ENCODE results near the gene CHI3L1. TPM values are rescaled to one million over a fixed set of nuclear protein-coding genes. Genes with fewer than 3 reads are reported as not detected.

The CHI3L1 gene
- total RNA-seq, 1 experiment from 2014 or later: not detected

DNA sequence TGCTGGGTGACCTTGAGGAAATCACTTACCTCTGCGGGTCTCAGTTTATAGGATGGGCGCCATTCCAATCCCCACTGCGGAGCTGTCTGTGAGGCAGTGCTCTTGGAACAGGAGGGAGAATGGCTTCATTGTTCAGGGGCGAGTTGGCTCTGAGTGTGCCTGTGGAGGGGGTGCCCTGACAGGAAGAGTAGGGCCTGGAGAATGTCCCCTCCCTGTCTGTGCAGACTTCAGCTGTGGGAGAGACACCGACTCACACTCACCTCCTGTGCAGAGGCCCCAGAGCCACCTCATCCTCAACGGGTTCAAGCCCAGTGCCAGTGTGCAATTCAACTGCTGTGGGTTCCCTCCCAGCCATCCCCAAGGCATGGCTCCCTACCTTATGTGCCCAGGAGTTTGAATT lies 41.8 kb downstream of the CHI3L1 start:
- no peak overlapping the region for H3K4me2 ChIP-seq (ENCODE audit: insufficient read depth, insufficient read length, low read length)
- H3K27me3 ChIP-seq (ENCODE audit: insufficient read depth, low read length): no peaks in the 10 kb centered on the region
- no CpG with 5 or more reads among the region's 6 CpGs for WGBS (ENCODE audit: extremely low coverage, insufficient read length, low lambda C conversion rate)
- no peak overlapping the region for H4K91ac ChIP-seq (ENCODE audit: insufficient read length, low read depth, low read length)
- no peak overlapping the region for H3K4ac ChIP-seq (ENCODE audit: low read depth, low read length)
- no peak overlapping the region for H2BK20ac ChIP-seq (ENCODE audit: low read depth, low read length, poor library complexity, severe bottlenecking)
- no peaks in the 10 kb centered on the region for H3K79me2 ChIP-seq (ENCODE audit: insufficient read depth, low read length)
- DNase-seq: no peak
- H2BK120ac ChIP-seq (ENCODE audit: low read depth, low read length, poor library complexity, severe bottlenecking): no peak overlapping the region
- no peak overlapping the region for H3K14ac ChIP-seq (ENCODE audit: insufficient read depth, low read length)
- no peak overlapping the region for H3T11ph ChIP-seq (ENCODE audit: low read length)
- H2AFZ ChIP-seq (ENCODE audit: low read length): no peak overlapping the region
- H2AK5ac ChIP-seq (ENCODE audit: insufficient read length, low read length): no peak overlapping the region
- H2BK15ac ChIP-seq (ENCODE audit: low read depth, low read length): no peak overlapping the region
- Mint-ChIP-seq H3K9me3 (peaks cover 4 to 8% of the 10 kb centered on the region in 2 experiments; a peak in 3 of 5 replicates), H3K27ac (no peak overlapping the region), H3K27me3 (ENCODE audit: low read depth) (no peaks in the 10 kb centered on the region; the same call in 1 of the 2 replicates), H3K4me1 (peaks cover 51 to 63% of the 10 kb centered on the region in 2 experiments), H3K36me3 (ENCODE audit: insufficient read depth in 1 of 3, low read depth in 3 of 3) (peaks cover 0 to 9% (median 2%) of the 10 kb centered on the region in 3 experiments; a peak in 3 of 7 replicates), H3K4me3 (no peak overlapping the region)
- no peak overlapping the region for H3K56ac ChIP-seq (ENCODE audit: insufficient read length, low read depth, low read length)
- H3K23ac ChIP-seq (ENCODE audit: insufficient read length, low read depth, low read length): no peak overlapping the region
- no peaks in the 10 kb centered on the region for H3K9me3 ChIP-seq (ENCODE audit: control insufficient read depth, low read depth, low read length)
- peaks cover 18% of the 10 kb centered on the region; the same call in 1 of the 2 replicates for H3K4me1 ChIP-seq (ENCODE audit: insufficient read depth, low read length)
- TF ChIP-seq, protein P1, sequence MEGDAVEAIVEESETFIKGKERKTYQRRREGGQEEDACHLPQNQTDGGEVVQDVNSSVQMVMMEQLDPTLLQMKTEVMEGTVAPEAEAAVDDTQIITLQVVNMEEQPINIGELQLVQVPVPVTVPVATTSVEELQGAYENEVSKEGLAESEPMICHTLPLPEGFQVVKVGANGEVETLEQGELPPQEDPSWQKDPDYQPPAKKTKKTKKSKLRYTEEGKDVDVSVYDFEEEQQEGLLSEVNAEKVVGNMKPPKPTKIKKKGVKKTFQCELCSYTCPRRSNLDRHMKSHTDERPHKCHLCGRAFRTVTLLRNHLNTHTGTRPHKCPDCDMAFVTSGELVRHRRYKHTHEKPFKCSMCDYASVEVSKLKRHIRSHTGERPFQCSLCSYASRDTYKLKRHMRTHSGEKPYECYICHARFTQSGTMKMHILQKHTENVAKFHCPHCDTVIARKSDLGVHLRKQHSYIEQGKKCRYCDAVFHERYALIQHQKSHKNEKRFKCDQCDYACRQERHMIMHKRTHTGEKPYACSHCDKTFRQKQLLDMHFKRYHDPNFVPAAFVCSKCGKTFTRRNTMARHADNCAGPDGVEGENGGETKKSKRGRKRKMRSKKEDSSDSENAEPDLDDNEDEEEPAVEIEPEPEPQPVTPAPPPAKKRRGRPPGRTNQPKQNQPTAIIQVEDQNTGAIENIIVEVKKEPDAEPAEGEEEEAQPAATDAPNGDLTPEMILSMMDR (conservative IDR thresholded peaks at IDR 0.05): no peak
- no peak overlapping the region for H4K5ac ChIP-seq (ENCODE audit: insufficient read length, low read depth, low read length)
- no peaks in the 10 kb centered on the region for H4K20me1 ChIP-seq (ENCODE audit: control insufficient read depth, insufficient read depth, insufficient read length)
- no peak overlapping the region for H2BK5ac ChIP-seq (ENCODE audit: insufficient read length, low read length)
- no peaks in the 10 kb centered on the region for H3K23me2 ChIP-seq (ENCODE audit: insufficient read length, low read depth, low read length, poor library complexity, severe bottlenecking)
- H3K79me1 ChIP-seq (ENCODE audit: insufficient read depth, low read depth, low read length, poor library complexity, severe bottlenecking): no peaks in the 10 kb centered on the region
- no peak overlapping the region for H3K27ac ChIP-seq (ENCODE audit: insufficient read length, low read depth, low read length)
- no peak overlapping the region for H3K9ac ChIP-seq (ENCODE audit: extremely low read depth, insufficient read length, low read length)
- no peak overlapping the region for H4K8ac ChIP-seq (replicated peaks; ENCODE audit: insufficient read length, low read depth, low read length)
- H3K18ac ChIP-seq (ENCODE audit: insufficient read length, low read depth, low read length): no peak overlapping the region
- H2BK12ac ChIP-seq (ENCODE audit: insufficient read length, low read depth, low read length): no peak overlapping the region
